Stimulated activated CD4-positive, alpha-beta T cell treated with anti-CD3 and anti-CD28 coated beads, Interleukin-4, amount 100 ng/mL, for 48 hours (primary cell): ENCODE results near the gene ASXL1.

Source experiments
- DNase-seq, 2 donors: peaks; one replicate each; pipeline ENCODE4 v3.0.0-alpha.2; 2020; ENCODE audit warnings: low read depth in 2 of 2

The ASXL1 gene

GRCh38 chr20:32453467-32454163 lies 95.5 kb downstream of the ASXL1 start:
- DNase-seq, result no peak

- DNase-seq, result no peak
These were observed 96.3 kb downstream of the ASXL1 start for GRCh38 chr20:32454164-32455145.

GRCh38 chr20:32455171-32455900 lies 97.2 kb downstream of the ASXL1 start:
- DNase-seq, result no peak

GRCh38 chr20:32455901-32456701 lies 98.0 kb downstream of the ASXL1 start:
- DNase-seq, result no peak

GRCh38 chr20:32456869-32457478 lies 98.8 kb downstream of the ASXL1 start:
- DNase-seq, result peak in 1 of 2 donors; percentile 22

GRCh38 chr20:32457479-32457986 lies 99.4 kb downstream of the ASXL1 start:
- DNase-seq, result no peak

GRCh38 chr20:32458061-32458836 lies 100.1 kb downstream of the ASXL1 start:
- no peak for DNase-seq

GRCh38 chr20:32458837-32459220 lies 100.7 kb downstream of the ASXL1 start:
- no peak for DNase-seq

GRCh38 chr20:32460231-32460630 lies 102.1 kb downstream of the ASXL1 start:
- no peak for DNase-seq

- DNase-seq, result no peak
These were observed 102.7 kb downstream of the ASXL1 start for GRCh38 chr20:32460683-32461320.

- DNase-seq, result no peak
These were observed 103.9 kb downstream of the ASXL1 start for GRCh38 chr20:32461836-32462600.

GRCh38 chr20:32462900-32463641 lies 104.9 kb downstream of the ASXL1 start:
- DNase-seq, result no peak

- DNase-seq, result no peak
These were observed 105.7 kb downstream of the ASXL1 start for GRCh38 chr20:32463642-32464400.

- no peak for DNase-seq
These were observed 106.4 kb downstream of the ASXL1 start for GRCh38 chr20:32464401-32465091.

GRCh38 chr20:32465092-32465900 lies 107.2 kb downstream of the ASXL1 start:
- no peak for DNase-seq
